Astrocyte (in vitro differentiated cells and primary cell): ENCODE measurements around the gene IGF1R.

Source experiments
- CTCF ChIP-seq: IDR thresholded peaks from 2 replicates; pipeline ENCODE4 v1.5.1; 2011; ENCODE audit warnings: low read depth, mild to moderate bottlenecking, inconsistent platforms, low read length, moderate library complexity; ENCODE audit not compliant: insufficient read depth
- EZH2 ChIP-seq: IDR thresholded peaks from 2 replicates; pipeline ENCODE4 v1.6.1; 2012; ENCODE audit warnings: mild to moderate bottlenecking, low read length, inconsistent platforms; ENCODE audit not compliant: insufficient read depth

GRCh38 chr15:98986281-98986680, 337.9 kb downstream of the IGF1R start:
- TF ChIP-seq EZH2 (no peak), CTCF (no peak)
